Activated T-helper 17 cell treated with anti-CD3 and anti-CD28 coated beads, Interleukin-2, amount 50 U/mL, for 72 hours (primary cell): ENCODE results near the gene NFE2L3. TPM values are rescaled to one million over a fixed set of nuclear protein-coding genes. Genes with fewer than 3 reads are reported as not detected.
"Not testable (repeated sequence)": the region's sequence is repeated elsewhere in the genome, so short reads cannot be mapped to it uniquely, and the experiment has no call there.

ENCODE experiments used
- ATAC-seq: fragments of 150-1000 bp; cut with Tn5 transposase; replicated peaks from 2 replicates; pipeline ENCODE4 v1.10.0; 2021; ENCODE audit warnings: mild to moderate bottlenecking, moderate library complexity
- H3K27ac Mint-ChIP-seq: one replicate; pipeline ENCODE4 v1.8.0; 2022; ENCODE audit warnings: mixed read lengths
- H3K27me3 Mint-ChIP-seq: one replicate; pipeline ENCODE4 v1.8.0; 2022; ENCODE audit warnings: mixed read lengths
- H3K36me3 Mint-ChIP-seq: one replicate; pipeline ENCODE4 v1.8.0; 2022; ENCODE audit warnings: low read depth, mild to moderate bottlenecking, mixed read lengths
- H3K4me1 Mint-ChIP-seq: one replicate; pipeline ENCODE4 v1.8.0; 2022; ENCODE audit warnings: mixed read lengths
- H3K4me3 Mint-ChIP-seq: one replicate; pipeline ENCODE4 v1.8.0; 2022; ENCODE audit warnings: mild to moderate bottlenecking, mixed read lengths
- H3K9me3 Mint-ChIP-seq: one replicate; pipeline ENCODE4 v1.8.0; 2022; ENCODE audit warnings: mixed read lengths
- total RNA-seq, 2 donors: library from RNA; stranded (reverse); gene quantifications; one replicate each; pipeline ENCODE4 v1.2.3, GENCODE V29; 2022

The NFE2L3 gene
- 10 to 100 TPM; 24.1 to 27.6 TPM for total RNA-seq

GRCh38 chr7:26151953-26152781 is at the start of gene NFE2L3:
TSS of gene NFE2L3 (plus strand) at chr7:26152198. CDS start at chr7:26152499, 301 bp downstream.
- ATAC-seq: peak; percentile 57
- Mint-ChIP-seq H3K27me3 (no peaks in the 10 kb centered on the region), H3K4me1 (peaks cover 27% of the 10 kb centered on the region), H3K27ac (peak within 1 kb of the TSS; percentile 95), H3K4me3 (peak within 1 kb of the TSS; percentile 95), H3K9me3 (no peaks in the 10 kb centered on the region), H3K36me3 (peaks cover 25% of the 10 kb centered on the region)

- no peaks in the 10 kb centered on the region for H3K4me1 Mint-ChIP-seq
- H3K4me3 Mint-ChIP-seq: no peak overlapping the region
- H3K27me3 Mint-ChIP-seq: no peaks in the 10 kb centered on the region
- no peak for ATAC-seq
- H3K27ac Mint-ChIP-seq: no peak overlapping the region
- H3K36me3 Mint-ChIP-seq: no peaks in the 10 kb centered on the region
- no peaks in the 10 kb centered on the region for H3K9me3 Mint-ChIP-seq
Measured at GRCh38 chr7:26103596-26103995, 48.4 kb upstream of the NFE2L3 start.

GRCh38 chr7:26105236-26105635 is 46.8 kb upstream of the NFE2L3 start:
- Mint-ChIP-seq H3K4me3 (no peak overlapping the region), H3K9me3 (no peaks in the 10 kb centered on the region), H3K4me1 (no peaks in the 10 kb centered on the region), H3K27me3 (no peaks in the 10 kb centered on the region), H3K36me3 (no peaks in the 10 kb centered on the region), H3K27ac (no peak overlapping the region)
- ATAC-seq: no peak

- Mint-ChIP-seq H3K36me3 (no peaks in the 10 kb centered on the region), H3K27ac (no peak overlapping the region), H3K9me3 (no peaks in the 10 kb centered on the region), H3K4me1 (no peaks in the 10 kb centered on the region), H3K4me3 (no peak overlapping the region), H3K27me3 (no peaks in the 10 kb centered on the region)
- no peak for ATAC-seq
Measured at GRCh38 chr7:26105931-26106330, 46.1 kb upstream of the NFE2L3 start.

- Mint-ChIP-seq H3K36me3 (no peaks in the 10 kb centered on the region), H3K27ac (no peak overlapping the region), H3K4me1 (no peaks in the 10 kb centered on the region), H3K4me3 (no peak overlapping the region), H3K27me3 (peaks cover under 1% of the 10 kb centered on the region), H3K9me3 (no peaks in the 10 kb centered on the region)
- no peak for ATAC-seq
Measured at GRCh38 chr7:26112203-26112740, 39.7 kb upstream of the NFE2L3 start.

- Mint-ChIP-seq H3K4me1 (no peaks in the 10 kb centered on the region), H3K36me3 (no peaks in the 10 kb centered on the region), H3K9me3 (no peaks in the 10 kb centered on the region), H3K27ac (no peak overlapping the region), H3K27me3 (peaks cover 3% of the 10 kb centered on the region), H3K4me3 (no peak overlapping the region)
- no peak for ATAC-seq
Measured at GRCh38 chr7:26115650-26116049, 36.3 kb upstream of the NFE2L3 start.

GRCh38 chr7:26117142-26117807 is 34.7 kb upstream of the NFE2L3 start:
- Mint-ChIP-seq H3K27me3 (peaks cover 10% of the 10 kb centered on the region), H3K4me1 (no peaks in the 10 kb centered on the region), H3K4me3 (no peak overlapping the region), H3K27ac (peak overlapping the region; percentile 46), H3K36me3 (no peaks in the 10 kb centered on the region), H3K9me3 (no peaks in the 10 kb centered on the region)
- peak; percentile 50 for ATAC-seq

- Mint-ChIP-seq H3K9me3 (no peaks in the 10 kb centered on the region), H3K27ac (no peak overlapping the region), H3K36me3 (no peaks in the 10 kb centered on the region), H3K27me3 (peaks cover 10% of the 10 kb centered on the region), H3K4me3 (no peak overlapping the region), H3K4me1 (no peaks in the 10 kb centered on the region)
- ATAC-seq: no peak
Measured at GRCh38 chr7:26117970-26118369, 34.0 kb upstream of the NFE2L3 start.

GRCh38 chr7:26122745-26123144 is 29.3 kb upstream of the NFE2L3 start:
- H3K9me3 Mint-ChIP-seq: no peaks in the 10 kb centered on the region
- no peak overlapping the region for H3K4me3 Mint-ChIP-seq
- no peaks in the 10 kb centered on the region for H3K36me3 Mint-ChIP-seq
- H3K27me3 Mint-ChIP-seq: peaks cover 10% of the 10 kb centered on the region
- H3K27ac Mint-ChIP-seq: no peak overlapping the region
- peaks cover 3% of the 10 kb centered on the region for H3K4me1 Mint-ChIP-seq
- no peak for ATAC-seq

- H3K4me1 Mint-ChIP-seq, H3K4me3 Mint-ChIP-seq, H3K27ac Mint-ChIP-seq, ATAC-seq, H3K9me3 Mint-ChIP-seq, H3K36me3 Mint-ChIP-seq: not testable (repeated sequence)
- H3K27me3 Mint-ChIP-seq: peaks cover 10% of the 10 kb centered on the region
Measured at GRCh38 chr7:26124775-26125174, 27.2 kb upstream of the NFE2L3 start.

- no peak for ATAC-seq
- Mint-ChIP-seq H3K4me1 (peaks cover 3% of the 10 kb centered on the region), H3K27me3 (peaks cover 7% of the 10 kb centered on the region), H3K9me3 (no peaks in the 10 kb centered on the region), H3K27ac (no peak overlapping the region), H3K36me3 (no peaks in the 10 kb centered on the region), H3K4me3 (no peak overlapping the region)
Measured at GRCh38 chr7:26127411-26127810, 24.6 kb upstream of the NFE2L3 start.

- Mint-ChIP-seq H3K36me3 (no peaks in the 10 kb centered on the region), H3K4me1 (peaks cover 3% of the 10 kb centered on the region), H3K27ac (no peak overlapping the region), H3K27me3 (peaks cover 7% of the 10 kb centered on the region), H3K4me3 (no peak overlapping the region), H3K9me3 (no peaks in the 10 kb centered on the region)
- no peak for ATAC-seq
Measured at GRCh38 chr7:26131056-26131589, 20.9 kb upstream of the NFE2L3 start.

GRCh38 chr7:26135076-26135475 is 16.9 kb upstream of the NFE2L3 start:
- Mint-ChIP-seq H3K4me1 (no peaks in the 10 kb centered on the region), H3K9me3 (no peaks in the 10 kb centered on the region), H3K36me3 (no peaks in the 10 kb centered on the region), H3K4me3 (no peak overlapping the region), H3K27ac (no peak overlapping the region), H3K27me3 (peaks cover 4% of the 10 kb centered on the region)
- ATAC-seq: no peak

GRCh38 chr7:26135551-26135950 is 16.4 kb upstream of the NFE2L3 start:
- Mint-ChIP-seq H3K27ac (no peak overlapping the region), H3K4me3 (no peak overlapping the region), H3K36me3 (no peaks in the 10 kb centered on the region), H3K9me3 (no peaks in the 10 kb centered on the region), H3K4me1 (no peaks in the 10 kb centered on the region), H3K27me3 (peaks cover 4% of the 10 kb centered on the region)
- ATAC-seq: no peak

GRCh38 chr7:26136831-26137230 is 15.2 kb upstream of the NFE2L3 start:
- ATAC-seq: no peak
- H3K4me3 Mint-ChIP-seq: no peak overlapping the region
- peaks cover 2% of the 10 kb centered on the region for H3K27me3 Mint-ChIP-seq
- H3K36me3 Mint-ChIP-seq: no peaks in the 10 kb centered on the region
- H3K9me3 Mint-ChIP-seq: no peaks in the 10 kb centered on the region
- no peaks in the 10 kb centered on the region for H3K4me1 Mint-ChIP-seq
- no peak overlapping the region for H3K27ac Mint-ChIP-seq
